Measurements from ENCODE around the gene TRIP12.
A peak's percentile ranks its signal among the peaks of the same experiment; 100 is the strongest.
"Not testable (repeated sequence)": the region's sequence is repeated elsewhere in the genome, so short reads cannot be mapped to it uniquely, and the experiment has no call there.

TRIP12 gene

GRCh38 chr2:229910832-229911412 lies 10.9 kb downstream of the TRIP12 start:
- no peak for DNase-seq
- Histone ChIP-seq H3K9me3 (no peaks in the 10 kb centered on the region), H3K27me3 (no peaks in the 10 kb centered on the region), H3K36me3 (peaks cover 10% of the 10 kb centered on the region; the same call in 1 of the 2 replicates), H3K4me3 (ENCODE audit: low read depth, low read length) (no peak overlapping the region), H3K4me1 (no peaks in the 10 kb centered on the region)
- TF ChIP-seq CTCF (IDR thresholded peaks at IDR 0.05; ENCODE audit: low read depth, low read length) = peak; percentile 43

- H3K27me3 ChIP-seq = no peaks in the 10 kb centered on the region
- peaks cover 10% of the 10 kb centered on the region; the same call in 1 of the 2 replicates for H3K36me3 ChIP-seq
- no peak for DNase-seq
- no peak for TF ChIP-seq CTCF (IDR thresholded peaks at IDR 0.05; ENCODE audit: low read depth, low read length)
- H3K9me3 ChIP-seq = no peaks in the 10 kb centered on the region
- no peaks in the 10 kb centered on the region for H3K4me1 ChIP-seq
- H3K4me3 ChIP-seq (ENCODE audit: low read depth, low read length) = no peak overlapping the region
These were observed 11.5 kb downstream of the TRIP12 start for GRCh38 chr2:229910147-229910831.

- no peak for TF ChIP-seq CTCF (IDR thresholded peaks at IDR 0.05; ENCODE audit: low read depth, low read length)
These were observed 12.7 kb downstream of the TRIP12 start for GRCh38 chr2:229909090-229909489.

GRCh38 chr2:229905601-229906000 lies 16.2 kb downstream of the TRIP12 start:
- Histone ChIP-seq H3K9me3 (no peaks in the 10 kb centered on the region), H3K36me3 (peaks cover 10% of the 10 kb centered on the region; the same call in 1 of the 2 replicates), H3K27me3 (no peaks in the 10 kb centered on the region), H3K4me3 (ENCODE audit: low read depth, low read length) (no peak overlapping the region), H3K4me1 (no peaks in the 10 kb centered on the region)
- no peak for DNase-seq
- TF ChIP-seq CTCF (IDR thresholded peaks at IDR 0.05; ENCODE audit: low read depth, low read length) = no peak

More at GRCh38 chr2:229909090-229909489, 12.7 kb downstream of the TRIP12 start:
- no peak for DNase-seq
- peaks cover 10% of the 10 kb centered on the region; the same call in 1 of the 2 replicates for H3K36me3 ChIP-seq
- no peak overlapping the region for H3K4me3 ChIP-seq (ENCODE audit: low read depth, low read length)
- H3K9me3 ChIP-seq = no peaks in the 10 kb centered on the region
- H3K27me3 ChIP-seq = no peaks in the 10 kb centered on the region
- no peaks in the 10 kb centered on the region for H3K4me1 ChIP-seq

GRCh38 chr2:229903037-229903436 lies 18.8 kb downstream of the TRIP12 start:
- Histone ChIP-seq H3K4me3 (ENCODE audit: low read depth, low read length) (no peak overlapping the region), H3K36me3 (peaks cover 7% of the 10 kb centered on the region; the same call in 1 of the 2 replicates), H3K27me3 (no peaks in the 10 kb centered on the region), H3K4me1 (no peaks in the 10 kb centered on the region), H3K9me3 (no peaks in the 10 kb centered on the region)
- TF ChIP-seq CTCF (IDR thresholded peaks at IDR 0.05; ENCODE audit: low read depth, low read length) = no peak
- DNase-seq = no peak

- H3K4me3 ChIP-seq (ENCODE audit: low read depth, low read length) = no peak overlapping the region
- H3K4me1 ChIP-seq = no peaks in the 10 kb centered on the region
- H3K9me3 ChIP-seq = no peaks in the 10 kb centered on the region
- H3K36me3 ChIP-seq = no peaks in the 10 kb centered on the region
- no peak for TF ChIP-seq CTCF (IDR thresholded peaks at IDR 0.05; ENCODE audit: low read depth, low read length)
- no peak for DNase-seq
- H3K27me3 ChIP-seq = no peaks in the 10 kb centered on the region
These were observed 20.0 kb downstream of the TRIP12 start for GRCh38 chr2:229901819-229902218.

GRCh38 chr2:229900514-229900913 lies 21.3 kb downstream of the TRIP12 start:
- H3K4me3 ChIP-seq (ENCODE audit: low read depth, low read length); H3K36me3 ChIP-seq; H3K27me3 ChIP-seq; DNase-seq; H3K4me1 ChIP-seq; H3K9me3 ChIP-seq: not testable (repeated sequence)
